Measurements from ENCODE around the gene WDR43. TPM values are rescaled to one million over a fixed set of nuclear protein-coding genes. Genes with fewer than 3 reads are reported as not detected.

WDR43 gene
- total RNA-seq, 2 experiments from 2014 or later = 62.4 to 73.2 TPM

DNA sequence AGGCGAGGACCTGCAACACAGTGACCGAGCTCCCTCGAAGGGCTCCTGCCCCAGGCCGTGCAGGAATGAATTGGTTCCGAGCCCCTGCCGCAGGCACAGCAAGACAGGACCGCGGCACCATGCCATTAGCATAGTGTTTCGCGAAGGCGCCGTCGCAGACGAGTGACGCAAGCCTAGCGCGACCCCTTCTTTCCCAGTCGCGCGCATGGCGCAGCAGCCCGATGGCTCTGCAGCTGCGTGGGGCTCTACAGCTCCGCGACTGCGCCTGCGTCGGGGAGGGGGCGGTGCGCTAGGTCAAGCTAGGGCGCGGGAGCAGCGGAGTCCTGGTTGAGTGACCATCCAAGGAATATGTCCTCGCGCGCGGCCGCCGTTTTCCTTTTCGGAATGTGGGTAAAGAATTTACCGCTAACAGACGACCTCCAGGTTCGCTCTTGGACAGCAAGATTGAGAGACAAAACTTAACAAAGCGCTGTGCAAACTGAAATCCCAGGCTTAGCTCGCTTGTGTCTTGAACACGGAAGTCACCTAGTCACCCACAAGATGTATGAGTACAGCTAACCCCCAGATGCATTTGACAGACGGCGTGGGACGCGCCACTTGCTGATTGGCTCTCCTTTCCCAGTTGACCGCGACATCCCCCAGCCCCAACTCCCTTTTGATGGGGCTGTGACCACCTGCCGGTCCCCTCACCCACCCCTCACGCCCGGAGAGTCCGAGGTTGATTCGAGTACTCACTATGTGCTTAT is 24.1 kb upstream of the WDR43 start, which contains the start of gene TRMT61B:
Gene TRMT61B (minus strand): TSS at position 164 of the 746 bp plus-strand sequence. CDS start 32 bp downstream, at position 132.
- Histone ChIP-seq H3K27me3 (ENCODE audit: control insufficient read depth in 1 of 2, insufficient read depth in 2 of 2, low read length in 2 of 2) (no peaks in the 10 kb centered on the region), H3K9me3 (ENCODE audit: control insufficient read depth in 1 of 2, insufficient read depth in 1 of 2, low read length in 2 of 2) (no peaks in the 10 kb centered on the region), H3K4me1 (ENCODE audit: insufficient read depth, low read length) (peaks cover 41% of the 10 kb centered on the region), H3K4me3 (ENCODE audit: low read length) (peak within 1 kb of the TSS; percentile 88), H3K27ac (ENCODE audit: low read depth in 1 of 2, low read length in 2 of 2) (peak within 1 kb of the TSS; percentile 82 to 93), H3K36me3 (ENCODE audit: insufficient read depth, low read length) (no peaks in the 10 kb centered on the region)
- Mint-ChIP-seq H3K4me1 (ENCODE audit: low read depth) (peaks cover 37% of the 10 kb centered on the region), H3K27ac (peak within 1 kb of the TSS; percentile 99), H3K4me3 (peak within 1 kb of the TSS; percentile 99), H3K27me3 (peaks cover 7% of the 10 kb centered on the region), H3K9me3 (no peaks in the 10 kb centered on the region), H3K36me3 (ENCODE audit: low read depth) (peaks cover 37% of the 10 kb centered on the region)
- TF ChIP-seq, protein P1, sequence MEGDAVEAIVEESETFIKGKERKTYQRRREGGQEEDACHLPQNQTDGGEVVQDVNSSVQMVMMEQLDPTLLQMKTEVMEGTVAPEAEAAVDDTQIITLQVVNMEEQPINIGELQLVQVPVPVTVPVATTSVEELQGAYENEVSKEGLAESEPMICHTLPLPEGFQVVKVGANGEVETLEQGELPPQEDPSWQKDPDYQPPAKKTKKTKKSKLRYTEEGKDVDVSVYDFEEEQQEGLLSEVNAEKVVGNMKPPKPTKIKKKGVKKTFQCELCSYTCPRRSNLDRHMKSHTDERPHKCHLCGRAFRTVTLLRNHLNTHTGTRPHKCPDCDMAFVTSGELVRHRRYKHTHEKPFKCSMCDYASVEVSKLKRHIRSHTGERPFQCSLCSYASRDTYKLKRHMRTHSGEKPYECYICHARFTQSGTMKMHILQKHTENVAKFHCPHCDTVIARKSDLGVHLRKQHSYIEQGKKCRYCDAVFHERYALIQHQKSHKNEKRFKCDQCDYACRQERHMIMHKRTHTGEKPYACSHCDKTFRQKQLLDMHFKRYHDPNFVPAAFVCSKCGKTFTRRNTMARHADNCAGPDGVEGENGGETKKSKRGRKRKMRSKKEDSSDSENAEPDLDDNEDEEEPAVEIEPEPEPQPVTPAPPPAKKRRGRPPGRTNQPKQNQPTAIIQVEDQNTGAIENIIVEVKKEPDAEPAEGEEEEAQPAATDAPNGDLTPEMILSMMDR (IDR thresholded peaks at IDR 0.05) = no peak
- CTCF ChIA-PET = interaction anchor here (0.8 to 1.6 kb wide), 2 partner anchors 54 to 304 kb away, joined by 3 to 7 read pairs; no protein-coding TSS in a partner anchor
- DNase-seq (peak; percentile 92 to 99 (median 97)), ATAC-seq (ENCODE audit: poor library complexity) (peak; percentile 92)
- POLR2A ChIA-PET = interaction anchor here (0.7 to 3.9 kb wide), 32 partner anchors 8 to 1820 kb away, joined by 3 to 128 read pairs (median 5); partner anchors contain the start of genes CLIP4, NRBP1, PPP1CB and WDR43
- intact Hi-C loops (cut with DNase I, micrococcal nuclease) = loop anchor here (1.0 to 2.0 kb wide), 3 partner anchors 24 to 246 kb away; partner anchors contain the start of gene WDR43 (in 2 of the 2)

DNA sequence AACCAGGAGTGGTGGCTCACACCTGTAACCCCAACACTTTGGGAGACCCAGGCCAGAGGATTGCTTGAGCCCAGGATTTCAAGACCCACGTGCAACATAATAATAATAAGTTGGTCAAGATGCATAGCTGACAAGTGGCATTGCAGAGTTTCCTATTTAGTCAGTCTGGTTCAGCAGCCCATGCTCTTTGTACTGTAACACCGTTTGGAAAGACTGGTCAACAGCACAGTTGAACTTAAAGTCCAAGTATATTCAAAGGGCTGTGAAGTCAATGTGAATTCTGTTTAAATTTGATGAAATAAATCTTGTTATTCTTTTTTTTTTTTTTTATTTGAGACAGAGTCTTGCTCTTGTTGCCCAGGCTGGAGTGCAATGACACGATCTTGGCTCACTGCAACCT is 22.8 kb upstream of the WDR43 start:
- no peak overlapping the region for H3K27ac ChIP-seq (ENCODE audit: low read depth in 1 of 2, low read length in 2 of 2)
- peaks cover 35% of the 10 kb centered on the region for H3K4me1 Mint-ChIP-seq (ENCODE audit: low read depth)
- no peaks in the 10 kb centered on the region for H3K36me3 ChIP-seq (ENCODE audit: insufficient read depth, low read length)
- no peaks in the 10 kb centered on the region for H3K9me3 ChIP-seq (ENCODE audit: control insufficient read depth in 1 of 2, insufficient read depth in 1 of 2, low read length in 2 of 2)
- peaks cover 37% of the 10 kb centered on the region for H3K4me1 ChIP-seq (ENCODE audit: insufficient read depth, low read length)
- DNase-seq (no peak), ATAC-seq (ENCODE audit: poor library complexity) (no peak)
- no peak overlapping the region for H3K4me3 ChIP-seq (ENCODE audit: low read length)
- POLR2A ChIA-PET = interaction anchor here (2.0 to 3.9 kb wide), 3 partner anchors 17 to 24 kb away, joined by 5 to 128 read pairs (median 21); partner anchors contain the start of gene WDR43
- H3K4me3 Mint-ChIP-seq = no peak overlapping the region
- CTCF ChIA-PET = no interaction called here
- H3K36me3 Mint-ChIP-seq (ENCODE audit: low read depth) = peaks cover 30% of the 10 kb centered on the region
- peak overlapping the region; percentile 99 for H3K27ac Mint-ChIP-seq
- TF ChIP-seq, protein P1 (IDR thresholded peaks at IDR 0.05) = no peak
- peaks cover 0 to 4% of the 10 kb centered on the region in 2 experiments for H3K27me3 ChIP-seq (ENCODE audit: control insufficient read depth in 1 of 2, insufficient read depth in 2 of 2, low read length in 2 of 2)
- intact Hi-C loops (cut with DNase I, micrococcal nuclease) = loop anchor here in 1 of 2 experiments (2.0 kb wide), 1 partner anchor 123 kb away; no protein-coding TSS in a partner anchor
- H3K9me3 Mint-ChIP-seq = no peaks in the 10 kb centered on the region
- H3K27me3 Mint-ChIP-seq = peaks cover 18% of the 10 kb centered on the region

DNA sequence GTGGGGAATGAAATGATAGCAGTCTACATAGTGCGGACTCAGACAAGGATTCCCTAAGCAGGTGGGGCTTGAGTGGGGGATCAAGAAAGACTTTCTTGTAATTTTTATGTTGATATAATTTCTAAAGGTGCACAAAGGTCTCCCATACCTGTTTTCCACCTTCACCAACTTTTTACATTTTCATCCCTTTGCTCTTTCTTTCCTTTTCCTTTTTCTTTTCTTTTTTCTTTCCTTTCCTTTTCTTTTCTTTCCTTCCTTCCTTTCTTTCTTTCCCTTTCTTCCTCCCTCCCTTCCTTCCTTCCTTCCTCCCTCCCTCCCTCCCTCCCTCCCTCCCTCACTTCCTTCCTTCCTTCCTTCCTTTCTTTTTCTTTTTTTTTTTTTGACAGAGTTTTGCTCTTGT is 14.3 kb upstream of the WDR43 start:
- CTCF ChIA-PET = no interaction called here
- no peak overlapping the region for H3K27ac Mint-ChIP-seq
- no peaks in the 10 kb centered on the region for H3K4me1 Mint-ChIP-seq (ENCODE audit: low read depth)
- H3K4me3 Mint-ChIP-seq = no peak overlapping the region
- Histone ChIP-seq H3K27me3 (ENCODE audit: control insufficient read depth in 1 of 2, insufficient read depth in 2 of 2, low read length in 2 of 2) (peaks cover 0 to 4% of the 10 kb centered on the region in 2 experiments), H3K9me3 (ENCODE audit: control insufficient read depth in 1 of 2, insufficient read depth in 1 of 2, low read length in 2 of 2) (no peaks in the 10 kb centered on the region), H3K4me1 (ENCODE audit: insufficient read depth, low read length) (no peaks in the 10 kb centered on the region), H3K27ac (ENCODE audit: low read depth in 1 of 2, low read length in 2 of 2) (no peak overlapping the region), H3K4me3 (ENCODE audit: low read length) (no peak overlapping the region), H3K36me3 (ENCODE audit: insufficient read depth, low read length) (no peaks in the 10 kb centered on the region)
- no peak for ATAC-seq (ENCODE audit: poor library complexity)
- no peaks in the 10 kb centered on the region for H3K36me3 Mint-ChIP-seq (ENCODE audit: low read depth)
- no peaks in the 10 kb centered on the region for H3K9me3 Mint-ChIP-seq
- intact Hi-C loops (cut with DNase I, micrococcal nuclease) = no loop called here
- DNase-seq = no peak
- H3K27me3 Mint-ChIP-seq = peaks cover 43% of the 10 kb centered on the region
- POLR2A ChIA-PET = no interaction called here
- TF ChIP-seq, protein P1 (IDR thresholded peaks at IDR 0.05) = no peak
